HS-5 (cell line): ENCODE measurements around the gene KDR.

ENCODE experiments used
- DNase-seq: peaks from one replicate; pipeline ENCODE4 v3.0.0-alpha.2; 2012; ENCODE audit warnings: low read depth

Gene KDR

DNA sequence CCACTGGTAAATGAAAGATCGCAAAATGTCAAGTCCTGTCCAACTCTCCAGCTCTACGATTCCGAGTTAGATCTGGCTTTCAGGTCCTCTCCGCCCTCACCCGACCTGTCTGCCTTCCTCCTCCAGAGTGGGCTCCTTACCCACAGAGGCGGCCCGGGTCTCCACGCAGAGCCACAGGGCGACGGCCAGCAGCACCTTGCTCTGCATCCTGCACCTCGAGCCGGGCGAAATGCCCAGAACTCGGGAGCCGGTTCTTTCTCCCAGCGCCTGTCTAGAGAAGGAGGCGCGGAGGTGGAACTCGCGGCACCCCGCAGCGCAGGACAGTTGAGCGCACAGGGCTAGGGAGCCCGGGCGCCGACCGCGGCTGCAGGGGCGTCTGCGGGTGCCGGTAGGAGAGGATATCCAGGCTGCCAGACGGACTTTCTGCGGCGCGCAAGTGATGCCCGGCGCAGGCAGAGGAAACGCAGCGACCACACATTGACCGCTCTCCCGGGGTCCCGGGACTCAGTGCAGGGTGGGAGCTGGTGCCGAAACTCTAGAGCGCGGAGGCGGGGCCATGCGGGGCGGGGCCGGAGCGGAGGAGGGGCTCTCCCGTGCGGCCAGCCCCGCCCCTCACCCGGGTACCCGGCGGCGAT is at the start of gene KDR:
KDR (minus strand) TSS at position 509 of the 635 bp plus-strand sequence; CDS start at position 207, 302 bp downstream.
- no peak for DNase-seq

DNA sequence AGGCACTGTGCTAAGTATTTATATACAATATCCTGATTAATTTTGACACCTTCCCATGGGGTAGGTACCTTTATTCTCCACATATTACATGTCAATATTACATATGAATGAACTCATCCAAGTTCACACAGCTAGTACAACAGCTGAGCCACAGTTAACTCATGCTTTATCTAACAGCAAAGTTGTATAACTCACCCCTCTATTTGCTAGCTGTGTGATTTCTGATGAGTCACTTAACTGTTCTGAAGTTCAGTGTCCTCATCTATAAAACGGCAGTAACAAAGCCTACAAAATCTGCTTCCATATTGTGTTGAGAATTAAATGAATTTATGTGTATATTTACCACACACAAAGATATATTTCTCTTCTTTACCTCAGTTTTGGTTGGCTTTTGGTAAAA is 48.2 kb upstream of the KDR start:
- no peak for DNase-seq

DNA sequence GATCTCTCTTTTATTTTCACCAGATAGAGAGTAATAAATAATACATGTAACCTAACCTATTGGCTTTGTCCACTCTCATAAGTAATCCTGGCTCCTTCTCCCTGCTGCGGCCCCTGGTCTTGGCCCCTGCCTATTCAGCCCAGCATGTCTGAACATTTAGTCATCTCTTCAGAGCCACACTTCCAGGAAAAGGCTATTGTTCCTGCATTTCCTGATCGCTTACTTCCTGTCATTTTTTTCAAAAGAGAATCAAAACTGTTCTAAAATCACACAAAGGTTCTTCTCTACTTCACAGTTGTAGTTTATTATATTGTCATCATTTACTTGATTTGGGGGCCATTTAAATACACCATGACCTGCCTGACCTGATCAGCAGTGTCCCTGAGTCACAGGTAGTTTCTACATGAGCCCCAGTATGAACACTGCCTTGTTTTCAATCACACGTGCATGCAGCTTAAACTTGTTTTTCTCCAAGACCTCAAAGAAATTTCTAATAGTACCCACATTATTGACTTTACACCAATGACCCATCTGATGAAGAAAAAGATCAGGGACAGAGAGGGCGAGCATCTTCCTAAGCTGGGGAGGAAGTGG is 47.4 kb upstream of the KDR start:
- DNase-seq = no peak

GRCh38 chr4:55170462-55170861 is 45.1 kb upstream of the KDR start:
- DNase-seq = no peak

DNA sequence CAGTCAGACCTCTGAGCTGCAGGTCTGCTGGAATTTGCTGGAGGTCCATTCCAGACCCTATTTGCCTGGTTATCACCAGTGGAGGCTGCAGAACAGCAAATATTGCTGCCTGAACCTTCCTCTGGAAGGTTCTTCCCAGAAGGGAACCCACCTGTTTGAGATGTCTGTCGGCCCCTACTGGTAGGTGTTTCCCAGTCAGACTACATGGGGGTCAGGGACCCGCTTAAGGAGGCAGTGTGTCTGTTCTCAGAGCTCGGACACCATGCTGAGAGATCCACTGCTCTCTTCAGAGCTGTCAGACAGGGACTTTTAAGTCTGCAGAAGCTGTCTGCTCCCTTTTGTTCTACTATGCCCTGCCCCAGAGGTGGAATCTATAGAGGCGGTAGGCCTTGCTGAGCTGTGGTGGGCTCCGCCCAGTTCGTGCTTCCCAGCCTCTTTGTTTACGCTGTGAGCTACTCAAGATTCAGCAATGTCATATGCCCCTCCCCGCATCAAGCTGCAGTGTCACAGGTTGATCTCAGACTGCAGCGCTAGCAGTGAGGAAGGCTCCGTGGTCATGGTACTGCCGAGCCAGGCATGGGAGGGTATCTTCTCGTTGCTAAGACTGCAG is 44.1 kb upstream of the KDR start:
- DNase-seq = no peak

DNA sequence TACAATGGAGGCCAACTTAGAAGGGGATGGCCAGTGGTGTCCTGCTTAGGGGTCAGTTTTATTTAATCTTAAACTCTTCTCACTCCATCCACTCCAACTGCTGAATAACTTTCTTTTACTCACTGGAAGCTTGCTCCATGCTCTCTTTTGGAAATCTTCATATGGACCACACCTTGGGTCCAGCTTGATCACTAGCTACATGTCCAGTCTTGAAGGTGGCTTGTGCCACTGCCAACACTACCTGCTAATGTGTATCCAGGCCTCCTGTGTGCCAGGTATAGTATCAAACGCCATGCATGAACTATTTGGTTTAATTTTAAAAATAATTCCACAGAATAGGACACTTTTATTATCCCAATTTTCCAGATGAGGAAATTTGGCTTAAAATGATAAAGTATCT is 37.0 kb upstream of the KDR start:
- DNase-seq = no peak

- DNase-seq = no peak
Measured at GRCh38 chr4:55161739-55162138, 36.3 kb upstream of the KDR start.

GRCh38 chr4:55159851-55160250 is 34.5 kb upstream of the KDR start:
- no peak for DNase-seq

GRCh38 chr4:55158957-55159356 is 33.6 kb upstream of the KDR start:
- no peak for DNase-seq

DNA sequence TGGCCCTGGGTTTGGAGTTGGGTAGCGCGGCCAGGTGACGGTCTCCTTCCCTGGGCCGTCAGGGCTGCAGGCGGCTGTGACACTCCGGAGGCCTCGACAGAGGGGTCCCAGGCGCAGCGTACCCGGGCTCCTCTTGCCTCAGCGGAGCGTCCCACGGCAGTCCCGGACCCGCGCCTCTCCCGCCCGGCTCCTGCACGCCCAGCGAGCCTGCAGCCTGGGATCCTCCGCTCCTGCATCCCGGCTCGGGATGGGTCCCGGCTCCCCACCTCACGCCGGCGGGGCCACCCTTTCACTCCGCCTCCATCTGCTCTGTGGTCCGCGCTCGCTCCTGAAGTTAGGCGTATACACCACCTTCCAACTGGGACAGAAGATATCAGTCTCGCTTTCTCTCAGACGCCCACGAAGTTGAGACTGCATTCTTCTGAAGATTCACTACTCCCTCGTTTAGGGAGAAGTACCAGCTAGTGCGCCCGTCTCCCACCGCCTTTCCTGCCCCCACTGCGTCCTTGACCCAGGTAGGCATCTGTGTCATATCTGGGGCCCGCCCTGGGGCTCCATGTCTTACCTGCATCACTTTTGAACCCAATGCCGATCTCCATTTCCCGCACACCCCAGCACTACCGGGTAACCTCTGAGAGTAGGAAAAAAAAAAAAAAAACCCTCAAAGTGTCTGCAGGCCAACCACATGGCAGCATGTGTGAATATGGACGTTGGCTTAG is 32.3 kb upstream of the KDR start:
- DNase-seq = no peak

DNA sequence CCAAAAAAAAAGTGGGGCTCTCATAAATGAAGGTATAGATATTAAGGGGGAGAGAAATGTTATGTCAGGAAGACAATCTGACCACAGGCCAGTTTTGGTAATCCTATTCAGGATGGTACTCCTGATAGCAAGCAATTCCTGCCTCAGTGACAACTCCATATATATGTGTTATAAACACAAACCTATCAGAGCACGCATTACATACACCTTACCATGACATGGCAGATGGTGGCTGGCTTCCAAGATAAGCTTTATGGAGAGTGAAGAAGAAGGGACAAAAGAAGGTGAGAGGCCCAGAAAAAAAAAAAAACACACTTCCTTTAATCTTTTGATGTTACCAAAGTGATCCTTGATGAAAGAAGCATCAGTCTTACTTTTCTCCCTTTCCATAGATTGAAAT is 29.5 kb upstream of the KDR start:
- no peak for DNase-seq

DNA sequence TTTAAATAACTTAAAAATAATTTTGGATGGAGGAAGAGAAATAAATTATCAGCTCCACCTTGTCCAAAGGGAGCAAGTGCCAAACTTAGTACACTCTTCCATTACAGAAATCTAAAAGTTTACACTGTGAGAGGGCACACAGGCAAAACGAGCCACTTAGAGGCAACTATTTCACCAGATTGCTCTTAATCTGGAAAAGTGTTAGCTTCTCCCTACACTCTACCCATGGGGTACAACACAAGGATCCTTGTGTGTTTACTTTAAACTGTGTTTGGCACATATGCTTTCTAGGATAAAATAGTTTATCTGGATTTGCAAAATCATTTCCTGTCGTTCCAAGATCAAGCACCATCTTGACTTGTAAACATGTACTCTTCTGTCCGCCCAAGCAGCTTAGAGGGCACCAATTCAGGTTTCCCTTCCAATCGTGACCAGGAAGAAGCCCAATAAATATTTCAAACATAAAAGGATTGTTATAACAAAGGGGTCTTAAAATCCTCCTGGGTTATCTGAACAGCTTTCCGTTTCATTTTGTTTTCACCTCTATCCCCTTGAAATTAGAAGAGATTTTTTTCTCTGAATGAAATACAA is 29.0 kb upstream of the KDR start:
- DNase-seq = no peak

DNA sequence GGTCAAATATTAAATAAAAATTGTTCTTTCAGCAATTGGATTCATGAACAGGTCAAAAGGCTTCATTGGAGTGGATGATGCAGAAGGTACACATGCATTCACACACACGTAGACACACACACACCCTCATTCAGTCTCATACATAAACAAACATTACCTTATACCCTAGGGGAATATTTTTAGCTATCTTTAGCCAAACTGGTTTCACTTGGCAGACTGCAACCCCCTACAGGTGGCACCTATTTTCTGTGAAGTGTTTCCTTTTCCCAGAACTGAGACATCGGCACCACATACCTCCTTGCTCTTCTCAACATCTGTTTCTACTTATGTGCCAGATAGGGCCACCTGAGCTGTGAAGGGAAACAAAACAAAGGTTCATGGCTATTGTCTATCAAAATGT is 18.5 kb upstream of the KDR start:
- no peak for DNase-seq

DNA sequence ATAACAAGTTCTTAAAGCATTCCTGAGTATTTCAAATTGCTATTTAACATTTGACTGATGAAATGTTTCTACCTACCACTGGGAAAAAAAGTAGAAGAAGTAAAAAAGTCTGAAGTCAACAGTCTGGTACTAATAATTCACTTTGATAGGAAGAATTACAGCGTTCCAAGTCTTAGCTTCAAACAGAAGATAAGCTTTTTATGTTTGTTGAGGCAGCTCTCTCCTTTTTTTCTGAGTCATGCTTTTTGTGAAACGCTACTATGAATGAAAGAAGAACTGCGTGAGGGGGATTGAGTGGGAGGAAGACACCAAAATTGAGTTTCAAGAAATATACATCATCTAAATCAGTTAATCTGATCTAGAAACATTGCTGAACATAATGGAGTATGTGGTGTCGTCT is 13.0 kb upstream of the KDR start:
- DNase-seq = no peak

DNA sequence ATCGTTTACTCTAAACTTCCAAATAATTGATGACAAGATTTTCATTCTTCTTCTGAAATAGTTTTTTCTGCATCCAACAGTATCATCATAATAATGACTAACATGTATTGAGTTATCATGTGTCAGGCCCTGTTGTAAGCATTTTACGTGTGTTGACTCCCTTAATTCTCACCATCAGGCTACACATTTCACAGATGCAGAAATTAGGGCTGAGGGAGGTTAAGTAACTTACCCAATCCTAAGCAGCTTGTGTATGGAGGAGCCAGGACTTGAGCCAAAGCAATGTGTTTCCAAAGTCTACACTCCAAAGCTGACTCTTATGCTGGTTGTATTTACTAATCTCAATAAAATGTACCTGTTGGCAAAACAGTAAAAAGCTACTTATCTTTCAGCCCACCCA is 11.2 kb upstream of the KDR start:
- no peak for DNase-seq

GRCh38 chr4:55133951-55134350 is 8.6 kb upstream of the KDR start:
- DNase-seq = no peak

- no peak for DNase-seq
Measured at GRCh38 chr4:55132775-55133174, 7.4 kb upstream of the KDR start.

DNA sequence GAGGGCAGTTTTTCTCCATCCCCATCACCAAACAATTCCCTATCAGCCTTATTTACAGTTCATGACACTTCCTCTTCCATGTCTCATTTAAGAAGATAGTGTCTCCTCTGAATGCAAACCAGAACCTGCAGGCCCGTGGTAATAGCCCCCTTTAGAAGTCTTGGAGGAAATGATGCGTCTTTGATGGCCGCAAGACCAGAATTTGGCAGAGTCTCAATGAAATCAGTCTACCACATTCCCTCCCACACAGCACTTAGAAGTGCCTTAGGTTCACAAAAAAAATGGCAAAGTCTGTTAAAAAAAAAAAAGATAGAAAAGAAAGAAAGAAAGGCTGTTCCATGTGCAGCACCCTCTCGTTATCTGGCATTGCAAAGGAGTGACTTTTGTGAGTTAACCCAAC is 2.1 kb upstream of the KDR start:
- no peak for DNase-seq

GRCh38 chr4:55127053-55127452 is 1.7 kb upstream of the KDR start:
- DNase-seq = no peak

DNA sequence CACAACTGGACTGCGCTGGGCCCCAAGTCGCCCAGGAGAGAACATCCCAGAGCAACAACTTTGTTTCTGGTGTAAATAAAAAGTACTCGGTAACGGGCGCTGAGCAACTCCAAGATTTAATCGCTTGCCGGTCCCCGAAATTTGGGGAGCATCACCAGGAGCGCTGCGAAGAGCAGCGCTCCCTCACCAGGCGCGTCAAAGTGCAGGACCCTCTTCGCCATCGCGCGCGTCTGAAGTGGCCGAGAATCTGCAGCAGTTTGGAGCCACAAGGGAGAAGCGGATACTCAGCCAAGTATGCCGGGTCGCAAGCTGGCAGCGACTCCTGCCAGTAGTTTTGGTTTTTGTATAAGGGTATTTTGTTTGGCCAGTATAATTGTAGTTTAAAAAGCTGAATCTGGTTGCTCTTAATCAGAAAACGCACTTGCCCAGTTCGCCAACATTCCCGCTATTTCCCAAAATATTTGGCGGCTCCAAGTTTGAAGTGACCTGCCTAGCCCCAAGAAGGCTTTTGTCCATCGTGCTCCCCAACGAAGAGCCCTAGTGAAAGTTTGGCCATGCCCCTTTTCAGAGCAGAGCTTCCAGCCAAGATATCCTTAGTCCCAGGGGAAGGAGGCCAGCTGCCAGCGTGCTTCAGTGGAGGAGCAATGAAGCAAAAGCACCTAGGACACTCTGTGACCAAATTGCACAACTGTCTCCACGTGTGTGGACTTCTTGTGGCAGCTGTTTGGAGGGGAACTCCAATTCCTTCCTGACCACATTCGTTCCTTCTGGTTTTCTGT is 557 bp upstream of the KDR start:
- DNase-seq = no peak

DNA sequence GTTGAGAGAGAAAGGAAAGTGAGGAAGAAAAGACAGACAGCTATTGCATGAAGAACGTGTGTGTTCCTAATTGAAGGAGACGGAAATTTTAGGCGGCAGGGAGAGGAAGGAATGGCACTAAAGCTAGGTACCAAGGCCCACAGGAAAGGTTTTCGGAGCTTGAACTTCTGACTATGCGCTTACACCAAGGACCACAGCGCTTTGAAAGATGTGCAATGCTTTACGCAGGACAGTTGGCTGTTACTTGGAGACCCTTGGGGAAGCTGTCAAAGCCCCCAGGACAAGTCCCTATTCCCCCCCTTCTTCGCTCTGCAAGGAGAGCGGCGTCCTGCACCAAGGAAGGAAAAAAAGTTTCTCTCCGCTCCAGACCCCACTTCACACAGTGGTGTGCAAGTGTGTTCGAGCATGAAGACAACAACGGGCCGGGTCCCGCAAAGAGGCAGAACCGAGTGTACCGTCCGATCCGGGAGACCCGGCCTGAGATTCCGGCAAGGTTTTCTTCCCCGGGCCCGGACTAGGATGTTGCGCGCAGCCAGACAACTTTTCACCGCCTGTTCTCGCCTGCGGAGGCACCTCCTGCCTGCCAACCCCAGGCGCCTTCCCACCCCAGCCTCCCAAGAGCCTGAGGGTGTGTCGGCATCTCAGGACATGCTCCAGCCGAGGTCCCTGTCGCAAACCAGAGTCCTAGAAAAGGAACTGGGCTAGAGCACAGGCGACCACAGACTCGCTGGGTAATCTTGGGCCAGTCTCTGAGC is 896 bp downstream of the KDR start:
- no peak for DNase-seq
